HepG2 (cell line): ENCODE results near the gene SALL4. TPM values are rescaled to one million over a fixed set of nuclear protein-coding genes. Genes with fewer than 3 reads are reported as not detected.
A peak's percentile ranks its signal among the peaks of the same experiment; 100 is the strongest.

Experiments used
- AKAP8 ChIP-seq: sonication (generic); formaldehyde crosslinking; IDR thresholded peaks from 2 replicates; pipeline ENCODE4 v1.5.1; 2020; ENCODE audit warnings: mild to moderate bottlenecking, missing genetic modification reagents
- ARID5B ChIP-seq: IDR thresholded peaks from 2 replicates; pipeline ENCODE4 v1.4.0; 2020; ENCODE audit warnings: mild to moderate bottlenecking, missing genetic modification reagents
- BRF2 ChIP-seq: sonication (generic); formaldehyde crosslinking; IDR thresholded peaks from 2 replicates; pipeline ENCODE4 v1.8.1; 2022; ENCODE audit warnings: mild to moderate bottlenecking, missing genetic modification reagents
- FOXK2 ChIP-seq: fragments of 450-650 bp; IDR thresholded peaks from 2 replicates; pipeline ENCODE4 v1.6.1; 2016
- KDM2A ChIP-seq: sonication (generic); formaldehyde crosslinking; IDR thresholded peaks from 2 replicates; pipeline ENCODE4 v1.4.0; 2020; ENCODE audit warnings: low read depth, missing genetic modification reagents, borderline replicate concordance
- MAFF ChIP-seq: IDR thresholded peaks from 2 replicates; pipeline ENCODE4 v1.6.1; 2011; ENCODE audit warnings: low read depth, low read length, improper control_type of control experiment
- MLX ChIP-seq: IDR thresholded peaks from 2 replicates; pipeline ENCODE4 v1.6.1; 2016
- MXD3 ChIP-seq: IDR thresholded peaks from 2 replicates; pipeline ENCODE4 v1.6.1; 2016; ENCODE audit warnings: mild to moderate bottlenecking, missing biosample characterization, missing genetic modification reagents
- MYNN ChIP-seq: sonication (generic); formaldehyde crosslinking; IDR thresholded peaks from 2 replicates; pipeline ENCODE4 v1.4.0; 2020; ENCODE audit warnings: mild to moderate bottlenecking, low read depth, missing genetic modification reagents
- PHB2 ChIP-seq: fragments of 450-650 bp; IDR thresholded peaks from 2 replicates; pipeline ENCODE4 v1.6.1; 2018; ENCODE audit not compliant: partially characterized antibody
- SNAI1 ChIP-seq: sonication (generic); formaldehyde crosslinking; IDR thresholded peaks from 2 replicates; pipeline ENCODE4 v1.5.0; 2020; ENCODE audit warnings: mild to moderate bottlenecking, missing genetic modification reagents, borderline replicate concordance
- THYN1 ChIP-seq: sonication (generic); formaldehyde crosslinking; IDR thresholded peaks from 2 replicates; pipeline ENCODE4 v1.8.1; 2023; ENCODE audit warnings: low read depth, mild to moderate bottlenecking, moderate library complexity, missing genetic modification reagents, borderline replicate concordance
- ZBTB38 ChIP-seq: sonication (generic); formaldehyde crosslinking; IDR thresholded peaks from 2 replicates; pipeline ENCODE4 v1.5.1; 2020; ENCODE audit warnings: mild to moderate bottlenecking, missing genetic modification reagents
- ZFP91 ChIP-seq: sonication (generic); formaldehyde crosslinking; IDR thresholded peaks from 2 replicates; pipeline ENCODE4 v1.9.0; 2022; ENCODE audit warnings: missing genetic modification reagents, mild to moderate bottlenecking, borderline replicate concordance
- ZFYVE20 ChIP-seq: sonication (generic); formaldehyde crosslinking; IDR thresholded peaks from 2 replicates; pipeline ENCODE4 v1.8.0; 2023; ENCODE audit warnings: low read depth, mild to moderate bottlenecking, moderate library complexity, missing genetic modification reagents, borderline replicate concordance
- ZNF207 ChIP-seq: fragments of 450-650 bp; IDR thresholded peaks from 2 replicates; pipeline ENCODE4 v1.6.1; 2016; ENCODE audit warnings: antibody characterized with exemption, borderline replicate concordance
- ZNF331 ChIP-seq: sonication (generic); formaldehyde crosslinking; IDR thresholded peaks from 2 replicates; pipeline ENCODE4 v1.4.0; 2020; ENCODE audit warnings: missing genetic modification reagents
- ZNF441 ChIP-seq: sonication (generic); formaldehyde crosslinking; IDR thresholded peaks from 2 replicates; pipeline ENCODE4 v1.7.0; 2021; ENCODE audit warnings: missing genetic modification reagents, borderline replicate concordance
- ZNF557 ChIP-seq: sonication (generic); formaldehyde crosslinking; IDR thresholded peaks from 2 replicates; pipeline ENCODE4 v1.4.0; 2020; ENCODE audit warnings: missing genetic modification reagents
- ZNF597 ChIP-seq: sonication (generic); formaldehyde crosslinking; IDR thresholded peaks from 2 replicates; pipeline ENCODE4 v1.5.0; 2020; ENCODE audit warnings: missing genetic modification reagents
- ZNF607 ChIP-seq: sonication (generic); formaldehyde crosslinking; IDR thresholded peaks from 2 replicates; pipeline ENCODE4 v1.5.1; 2020; ENCODE audit warnings: missing genetic modification reagents, mild to moderate bottlenecking, borderline replicate concordance
- ZNF652 ChIP-seq: IDR thresholded peaks from 2 replicates; pipeline ENCODE4 v1.6.1; 2016; ENCODE audit warnings: low read depth, borderline replicate concordance
- ZNF773 ChIP-seq: sonication (generic); formaldehyde crosslinking; IDR thresholded peaks from 2 replicates; pipeline ENCODE4 v1.4.0; 2020; ENCODE audit warnings: missing genetic modification reagents, borderline replicate concordance
- ZNF788 ChIP-seq: sonication (generic); formaldehyde crosslinking; IDR thresholded peaks from 2 replicates; pipeline ENCODE4 v1.5.0; 2020; ENCODE audit warnings: mild to moderate bottlenecking, missing genetic modification reagents, borderline replicate concordance
- polyA plus RNA-seq, 8 experiments: library from polyadenylated mRNA; depleted of rRNA in 3 of 8; stranded (reverse) in 7 of 8; unstranded in 1 of 8; fragments of >200 nt; fragmentation: Illumina TruSeq in 4 of 8; extraction: Trizol in 4 of 8; gene quantifications; 2 replicates each; pipeline versions ENCODE4 v1.2.1 to v1.2.3, GENCODE V29; 2011 to 2016; ENCODE audit warnings: low read depth in 4 of 8, missing spikeins in 1 of 8, mixed read lengths in 1 of 8; ENCODE audit not compliant: insufficient read depth in 1 of 8
- total RNA-seq, 5 experiments: library from RNA; depleted of rRNA; stranded (reverse); fragments of >200 nt; fragmentation: Illumina TruSeq; extraction: Trizol; gene quantifications; 2 replicates each; pipeline ENCODE4 v1.2.3, GENCODE V29; 2016; ENCODE audit warnings: low read depth in 1 of 5

SALL4 gene
- total and polyA plus RNA-seq, 2 of the 13 experiments (the other 11 are each of a cell fraction or from before 2014, with no cell fraction given) = 0.33 to 1.8 TPM

- TF ChIP-seq ZFYVE20 (CRISPR knock-in tag) = no peak
- TF ChIP-seq THYN1 = no peak
- TF ChIP-seq AKAP8 = no peak
- no peak for TF ChIP-seq MAFF
- TF ChIP-seq ZNF652 (CRISPR knock-in tag) = peak; percentile 28; the same call in 1 of the 2 replicates
- no peak for TF ChIP-seq FOXK2
- TF ChIP-seq ZNF788 (CRISPR knock-in tag) = no peak
- TF ChIP-seq MYNN (CRISPR knock-in tag) = no peak
- TF ChIP-seq MXD3 = no peak
- no peak for TF ChIP-seq ZNF597 (CRISPR knock-in tag)
- TF ChIP-seq ZNF607 (CRISPR knock-in tag) = no peak
- TF ChIP-seq BRF2 (CRISPR knock-in tag) = no peak
- TF ChIP-seq PHB2 = no peak
- TF ChIP-seq ZBTB38 (CRISPR knock-in tag) = no peak
- TF ChIP-seq ZNF773 (CRISPR knock-in tag) = no peak
- peak; percentile 90 for TF ChIP-seq ZNF331
- no peak for TF ChIP-seq KDM2A
- TF ChIP-seq ZNF441 (CRISPR knock-in tag) = no peak
- TF ChIP-seq ZNF557 (CRISPR knock-in tag) = no peak
- TF ChIP-seq ZNF207 = no peak
- TF ChIP-seq MLX (CRISPR knock-in tag) = peak; percentile 94
- TF ChIP-seq SNAI1 (CRISPR knock-in tag) = no peak
- TF ChIP-seq ZFP91 (CRISPR knock-in tag) = no peak
- TF ChIP-seq ARID5B = peak; percentile 99
These were observed 8.7 kb upstream of the SALL4 start (continued) for GRCh38 chr20:51811042-51811355.
